OCI-LY1 (cell line): ENCODE results near the gene HLA-A.

Experiments used
- H2AFZ ChIP-seq: fragments of 200-600 bp; sonication (generic), shearing (Covaris generic); 2 replicates; pipeline ENCODE4 v1.6.0; 2014; ENCODE audit warnings: antibody characterized with exemption, mild to moderate bottlenecking, low read length
- H3F3A ChIP-seq: fragments of 200-600 bp; sonication (generic), shearing (Covaris generic); 2 replicates; pipeline ENCODE4 v1.6.0; 2014; ENCODE audit warnings: mild to moderate bottlenecking, antibody characterized with exemption, low read length, moderate library complexity; ENCODE audit not compliant: insufficient read depth
- H3K27ac ChIP-seq: fragments of 200-600 bp; sonication (generic); 2 replicates; pipeline ENCODE4 v1.5.1; 2014; ENCODE audit warnings: low read length, mixed run types, mild to moderate bottlenecking, low read depth; ENCODE audit not compliant: poor library complexity, severe bottlenecking
- H3K27me3 ChIP-seq: fragments of 200-600 bp; sonication (generic); 2 replicates; pipeline ENCODE4 v1.6.0; 2014; ENCODE audit warnings: antibody characterized with exemption, mild to moderate bottlenecking, low read length, moderate library complexity; ENCODE audit not compliant: insufficient read depth
- H3K36me3 ChIP-seq: fragments of 200-600 bp; sonication (generic); 2 replicates; pipeline ENCODE4 v1.6.1; 2014; ENCODE audit warnings: mild to moderate bottlenecking, antibody characterized with exemption, low read length, moderate library complexity, mixed read lengths; ENCODE audit not compliant: insufficient read depth
- H3K4me1 ChIP-seq: fragments of 200-600 bp; sonication (generic); 2 replicates; pipeline ENCODE4 v1.5.1; 2014; ENCODE audit warnings: mild to moderate bottlenecking, low read length, moderate library complexity; ENCODE audit not compliant: insufficient read depth, severe bottlenecking
- H3K4me2 ChIP-seq: fragments of 200-600 bp; sonication (generic), shearing (Covaris generic); 2 replicates; pipeline ENCODE4 v1.6.1; 2014; ENCODE audit warnings: low read length
- H3K4me3 ChIP-seq: fragments of 200-600 bp; sonication (generic); 2 replicates; pipeline ENCODE4 v1.5.1; 2014; ENCODE audit warnings: low read length, low read depth, mild to moderate bottlenecking, mixed read lengths; ENCODE audit not compliant: poor library complexity, severe bottlenecking
- H3K79me2 ChIP-seq: fragments of 200-600 bp; shearing (Covaris generic); 2 replicates; pipeline ENCODE4 v1.6.1; 2016; ENCODE audit warnings: mixed run types, low read length, mixed read lengths; ENCODE audit not compliant: insufficient read depth
- H3K9ac ChIP-seq: fragments of 200-600 bp; sonication (generic), shearing (Covaris generic); 2 replicates; pipeline ENCODE4 v1.6.1; 2014; ENCODE audit warnings: mild to moderate bottlenecking, low read length, mixed read lengths
- H3K9me2 ChIP-seq: fragments of 200-600 bp; sonication (generic), shearing (Covaris generic); 2 replicates; pipeline ENCODE4 v1.6.1; 2014; ENCODE audit warnings: low read depth, mild to moderate bottlenecking, low read length, mixed read lengths
- H3K9me3 ChIP-seq: fragments of 200-600 bp; shearing (Covaris generic); 2 replicates; pipeline ENCODE4 v1.6.1; 2014; ENCODE audit warnings: low read length, mixed read lengths
- H4K20me1 ChIP-seq: fragments of 200-600 bp; sonication (generic), shearing (Covaris generic); 2 replicates; pipeline ENCODE4 v1.6.0; 2016; ENCODE audit warnings: mild to moderate bottlenecking, low read length; ENCODE audit not compliant: insufficient read depth
- EZH2 ChIP-seq: fragments of 200-600 bp; sonication (generic), shearing (Covaris generic); IDR thresholded peaks from 2 replicates; pipeline ENCODE4 v1.8.0; 2017; ENCODE audit warnings: borderline replicate concordance, mixed run types, mild to moderate bottlenecking, antibody characterized with exemption, low read length, moderate library complexity, mixed read lengths
- TF ChIP-seq, protein P1 (sequence below): fragments of 200-600 bp; sonication (generic), shearing (Covaris generic); IDR thresholded peaks from 2 replicates; pipeline ENCODE4 v1.5.1; 2017; ENCODE audit warnings: mild to moderate bottlenecking, antibody characterized with exemption, low read length, moderate library complexity, mixed read lengths

Gene HLA-A

DNA sequence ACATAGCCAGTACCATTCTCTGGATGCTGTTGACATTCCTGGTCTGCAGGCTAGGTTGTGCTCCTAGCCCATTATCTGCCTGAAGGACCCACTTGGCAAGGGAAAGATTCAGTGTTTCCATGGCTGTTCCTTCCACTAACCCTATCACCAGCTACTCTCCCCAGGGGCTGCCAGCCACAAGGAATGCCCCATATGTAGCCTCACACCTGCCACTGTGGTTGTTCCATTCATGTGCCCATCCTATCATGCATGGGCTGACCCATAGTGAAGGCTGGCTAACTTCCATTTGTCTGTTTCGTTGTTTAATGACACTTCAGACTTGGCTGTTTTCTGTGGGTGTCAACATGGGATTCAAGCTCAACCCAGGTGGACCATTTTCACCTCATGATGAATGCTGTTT, 25.6 kb upstream of the HLA-A start:
- no peaks in the 10 kb centered on the region for H3K79me2 ChIP-seq
- H4K20me1 ChIP-seq, result no peaks in the 10 kb centered on the region
- no peaks in the 10 kb centered on the region for H3K27me3 ChIP-seq

DNA sequence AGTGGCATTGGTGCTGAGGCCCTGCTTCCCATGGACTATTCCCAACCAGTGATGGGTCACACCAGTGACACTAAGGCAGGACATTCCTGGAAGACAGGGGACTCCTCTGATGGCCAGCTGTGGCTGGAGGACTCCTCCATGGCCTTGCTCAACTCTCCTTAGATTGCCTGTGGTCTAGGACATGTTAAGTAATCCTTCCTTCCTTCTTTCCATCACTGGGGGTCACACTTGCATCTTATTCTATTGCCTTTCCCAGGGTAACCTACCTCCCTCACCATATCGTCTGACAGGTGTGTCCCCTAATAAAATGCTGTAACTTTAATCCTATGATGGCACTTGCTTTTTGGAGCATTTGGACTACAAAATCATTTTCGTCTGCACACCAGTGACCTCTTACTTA, 24.5 kb upstream of the HLA-A start:
- H3K4me2 ChIP-seq, result no peak overlapping the region
- no peaks in the 10 kb centered on the region; the same call in 1 of the 2 replicates for H3K36me3 ChIP-seq
- H3K4me1 ChIP-seq, result no peaks in the 10 kb centered on the region
- no peak overlapping the region for H3K27ac ChIP-seq
- TF ChIP-seq, protein P1, sequence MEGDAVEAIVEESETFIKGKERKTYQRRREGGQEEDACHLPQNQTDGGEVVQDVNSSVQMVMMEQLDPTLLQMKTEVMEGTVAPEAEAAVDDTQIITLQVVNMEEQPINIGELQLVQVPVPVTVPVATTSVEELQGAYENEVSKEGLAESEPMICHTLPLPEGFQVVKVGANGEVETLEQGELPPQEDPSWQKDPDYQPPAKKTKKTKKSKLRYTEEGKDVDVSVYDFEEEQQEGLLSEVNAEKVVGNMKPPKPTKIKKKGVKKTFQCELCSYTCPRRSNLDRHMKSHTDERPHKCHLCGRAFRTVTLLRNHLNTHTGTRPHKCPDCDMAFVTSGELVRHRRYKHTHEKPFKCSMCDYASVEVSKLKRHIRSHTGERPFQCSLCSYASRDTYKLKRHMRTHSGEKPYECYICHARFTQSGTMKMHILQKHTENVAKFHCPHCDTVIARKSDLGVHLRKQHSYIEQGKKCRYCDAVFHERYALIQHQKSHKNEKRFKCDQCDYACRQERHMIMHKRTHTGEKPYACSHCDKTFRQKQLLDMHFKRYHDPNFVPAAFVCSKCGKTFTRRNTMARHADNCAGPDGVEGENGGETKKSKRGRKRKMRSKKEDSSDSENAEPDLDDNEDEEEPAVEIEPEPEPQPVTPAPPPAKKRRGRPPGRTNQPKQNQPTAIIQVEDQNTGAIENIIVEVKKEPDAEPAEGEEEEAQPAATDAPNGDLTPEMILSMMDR, result no peak
- no peak for TF ChIP-seq EZH2
- no peaks in the 10 kb centered on the region for H3K27me3 ChIP-seq
- no peaks in the 10 kb centered on the region for H4K20me1 ChIP-seq
- no peak overlapping the region for H2AFZ ChIP-seq
- no peak overlapping the region for H3K9ac ChIP-seq
- H3F3A ChIP-seq, result no peaks in the 10 kb centered on the region
- no peak overlapping the region for H3K4me3 ChIP-seq
- H3K9me3 ChIP-seq, result no peaks in the 10 kb centered on the region
- H3K79me2 ChIP-seq, result no peaks in the 10 kb centered on the region
- no peaks in the 10 kb centered on the region for H3K9me2 ChIP-seq

More for the DNA sequence above, 25.6 kb upstream of the HLA-A start:
- no peaks in the 10 kb centered on the region for H3K9me3 ChIP-seq
- H3K4me1 ChIP-seq, result no peaks in the 10 kb centered on the region
- H3K9me2 ChIP-seq, result no peaks in the 10 kb centered on the region
- H3K4me2 ChIP-seq, result no peak overlapping the region
- H3K9ac ChIP-seq, result no peak overlapping the region
- no peak overlapping the region for H3K4me3 ChIP-seq
- TF ChIP-seq, protein P1, result no peak
- TF ChIP-seq EZH2, result no peak
- no peaks in the 10 kb centered on the region; the same call in 1 of the 2 replicates for H3K36me3 ChIP-seq
- H3K27ac ChIP-seq, result no peak overlapping the region
- no peak overlapping the region for H2AFZ ChIP-seq
- H3F3A ChIP-seq, result no peaks in the 10 kb centered on the region

DNA sequence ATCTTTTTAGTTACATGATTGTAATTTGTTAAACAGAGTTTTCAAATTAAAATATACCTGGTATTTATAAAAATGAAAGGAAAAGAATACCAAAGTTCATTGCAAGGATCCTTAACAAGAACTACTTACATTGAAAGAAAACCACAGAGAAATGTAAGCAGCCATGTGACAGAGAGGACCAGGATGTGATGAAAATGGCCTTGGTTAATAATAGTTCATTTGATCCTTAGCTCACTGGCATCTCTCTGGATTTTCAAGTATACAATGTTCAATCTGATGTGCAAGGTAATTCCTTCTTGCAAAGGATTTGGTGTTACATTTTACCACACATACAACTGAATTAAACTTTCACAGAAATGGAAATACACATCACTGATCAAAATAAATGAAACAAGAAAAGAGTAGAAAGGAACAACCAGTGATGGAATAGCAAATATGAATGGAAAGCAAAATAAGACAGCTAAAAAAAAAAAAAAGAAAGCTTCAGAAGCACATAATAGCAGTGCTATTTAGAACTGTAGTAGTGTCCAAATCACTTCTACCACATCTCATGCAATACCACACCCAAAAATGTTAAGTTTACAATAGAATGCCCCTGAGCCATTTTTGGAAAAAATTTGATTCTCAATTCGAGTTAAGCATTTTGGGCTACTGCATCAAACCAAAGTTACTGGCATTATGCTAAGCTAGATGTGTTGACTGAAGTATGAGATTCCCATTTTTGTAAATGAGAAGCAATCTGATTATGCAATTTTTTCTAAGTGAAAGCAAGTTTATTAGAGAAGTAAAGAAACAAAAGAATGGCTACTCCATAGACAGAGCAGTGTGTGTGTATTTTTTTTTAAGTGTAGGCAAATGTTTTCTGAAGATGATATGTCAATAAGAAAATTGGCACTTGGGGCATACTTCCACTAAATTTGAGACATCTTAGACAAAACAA, 22.6 kb upstream of the HLA-A start:
- H3K79me2 ChIP-seq, result no peaks in the 10 kb centered on the region
- TF ChIP-seq EZH2, result no peak
- TF ChIP-seq, protein P1, result no peak
- no peaks in the 10 kb centered on the region for H4K20me1 ChIP-seq
- H3K4me3 ChIP-seq, result no peak overlapping the region
- H3F3A ChIP-seq, result no peaks in the 10 kb centered on the region
- no peaks in the 10 kb centered on the region for H3K9me3 ChIP-seq
- H3K27me3 ChIP-seq, result no peaks in the 10 kb centered on the region
- no peak overlapping the region for H3K27ac ChIP-seq
- no peak overlapping the region for H3K4me2 ChIP-seq
- no peaks in the 10 kb centered on the region for H3K9me2 ChIP-seq
- H3K4me1 ChIP-seq, result no peaks in the 10 kb centered on the region
- H2AFZ ChIP-seq, result no peak overlapping the region
- no peak overlapping the region for H3K9ac ChIP-seq
- no peaks in the 10 kb centered on the region; the same call in 1 of the 2 replicates for H3K36me3 ChIP-seq
